Measurements from ENCODE around the gene PCBP1. TPM values are rescaled to one million over a fixed set of nuclear protein-coding genes. Genes with fewer than 3 reads are reported as not detected.

PCBP1 gene
- total RNA-seq (100 to 1,000 TPM; 233 to 259 (median 239) TPM), polyA plus RNA-seq (280 TPM)
- long read RNA-seq, donor 1, transcript PCBP1-201 (1 exons, 1,750 nt) = major isoform, 578 of 578 reads
- long read RNA-seq, donor 1, partial matches to known transcripts = 0 of 578 reads
- long read RNA-seq, donor 1, other reads (novel, unspliced or antisense) = 0 of 578 reads
- long read RNA-seq, donor 2, transcript PCBP1-201 (1 exons, 1,750 nt) = major isoform, 181 of 181 reads
- long read RNA-seq, donor 2, partial matches to known transcripts = 0 of 181 reads
- long read RNA-seq, donor 2, other reads (novel, unspliced or antisense) = 0 of 181 reads
- long read RNA-seq, donor 3, transcript PCBP1-201 (1 exons, 1,750 nt) = major isoform, 268 of 268 reads
- long read RNA-seq, donor 3, partial matches to known transcripts = 0 of 268 reads
- long read RNA-seq, donor 3, other reads (novel, unspliced or antisense) = 0 of 268 reads
- long read RNA-seq, donor 4, transcript PCBP1-201 (1 exons, 1,750 nt) = major isoform, 226 of 226 reads
- long read RNA-seq, donor 4, partial matches to known transcripts = 0 of 226 reads
- long read RNA-seq, donor 4, other reads (novel, unspliced or antisense) = 0 of 226 reads

GRCh38 chr2:70086838-70087701, at the start of gene PCBP1:
PCBP1 (plus strand) TSS chr2:70087477; CDS start chr2:70087744, 267 bp downstream.
- peak within 1 kb of the TSS; percentile 67 for H3K4me3 ChIP-seq (ENCODE audit: low read length)
- H3K9me3 ChIP-seq (ENCODE audit: control insufficient read depth, low read length) = no peaks in the 10 kb centered on the region
- under 1% methylated on average over 93 of the region's 94 CpGs for WGBS
- H3K27me3 ChIP-seq (ENCODE audit: control insufficient read depth, insufficient read depth) = no peaks in the 10 kb centered on the region
- intact Hi-C loops (cut with DNase I) = loop anchor here in 3 of 4 donors (2.0 to 10.0 kb wide), 5 partner anchors 35 to 175 kb away; partner anchors contain the start of gene MXD1 (in 1 of the 3)
- peak; percentile 88 to 89 for ATAC-seq
- peaks cover 6% of the 10 kb centered on the region for H3K4me1 ChIP-seq (ENCODE audit: control insufficient read depth, insufficient read depth, low read length)
- H3K27ac ChIP-seq (ENCODE audit: low read length) = peak within 1 kb of the TSS; percentile 99
- peak; percentile 96 to 99 (median 99) for DNase-seq

GRCh38 chr2:70039366-70039765, 47.9 kb upstream of the PCBP1 start:
- DNase-seq (no peak), ATAC-seq (no peak)
- WGBS = 74% methylated on average over 2 of the region's 2 CpGs
- Histone ChIP-seq H3K27ac (ENCODE audit: low read length) (no peak overlapping the region), H3K9me3 (ENCODE audit: control insufficient read depth, low read length) (no peaks in the 10 kb centered on the region), H3K4me1 (ENCODE audit: control insufficient read depth, insufficient read depth, low read length) (peaks cover 5% of the 10 kb centered on the region), H3K27me3 (ENCODE audit: control insufficient read depth, insufficient read depth) (no peaks in the 10 kb centered on the region), H3K4me3 (ENCODE audit: low read length) (no peak overlapping the region)
- intact Hi-C loops (cut with DNase I) = no loop called here

- WGBS = 71% methylated on average over 3 of the region's 3 CpGs
- H3K4me1 ChIP-seq (ENCODE audit: control insufficient read depth, insufficient read depth, low read length) = peaks cover 2% of the 10 kb centered on the region
- DNase-seq (no peak), ATAC-seq (no peak)
- H3K27ac ChIP-seq (ENCODE audit: low read length) = no peak overlapping the region
- no peaks in the 10 kb centered on the region for H3K27me3 ChIP-seq (ENCODE audit: control insufficient read depth, insufficient read depth)
- H3K9me3 ChIP-seq (ENCODE audit: control insufficient read depth, low read length) = no peaks in the 10 kb centered on the region
- intact Hi-C loops (cut with DNase I) = no loop called here
- H3K4me3 ChIP-seq (ENCODE audit: low read length) = no peak overlapping the region
Measured at GRCh38 chr2:70041663-70042062, 45.6 kb upstream of the PCBP1 start.

- no peaks in the 10 kb centered on the region for H3K27me3 ChIP-seq (ENCODE audit: control insufficient read depth, insufficient read depth)
- no peak overlapping the region for H3K4me3 ChIP-seq (ENCODE audit: low read length)
- 97% methylated on average over 2 of the region's 2 CpGs for WGBS
- no peak overlapping the region for H3K27ac ChIP-seq (ENCODE audit: low read length)
- H3K9me3 ChIP-seq (ENCODE audit: control insufficient read depth, low read length) = no peaks in the 10 kb centered on the region
- intact Hi-C loops (cut with DNase I) = no loop called here
- ATAC-seq (no peak), DNase-seq (no peak)
- peaks cover 2% of the 10 kb centered on the region for H3K4me1 ChIP-seq (ENCODE audit: control insufficient read depth, insufficient read depth, low read length)
Measured at GRCh38 chr2:70042246-70042645, 45.0 kb upstream of the PCBP1 start.

- Histone ChIP-seq H3K4me1 (ENCODE audit: control insufficient read depth, insufficient read depth, low read length) (peaks cover 2% of the 10 kb centered on the region), H3K4me3 (ENCODE audit: low read length) (no peak overlapping the region), H3K9me3 (ENCODE audit: control insufficient read depth, low read length) (no peaks in the 10 kb centered on the region), H3K27ac (ENCODE audit: low read length) (no peak overlapping the region), H3K27me3 (ENCODE audit: control insufficient read depth, insufficient read depth) (no peaks in the 10 kb centered on the region)
- DNase-seq (peak in 2 of 3 donors; percentile 22 to 67), ATAC-seq (peak; percentile 17 to 41)
- intact Hi-C loops (cut with DNase I) = no loop called here
- WGBS = 85% methylated on average over 9 of the region's 9 CpGs
Measured at GRCh38 chr2:70043252-70043875, 43.9 kb upstream of the PCBP1 start.

GRCh38 chr2:70044290-70045040, 42.8 kb upstream of the PCBP1 start:
- WGBS = 90% methylated on average over 15 of the region's 15 CpGs
- Histone ChIP-seq H3K27me3 (ENCODE audit: control insufficient read depth, insufficient read depth) (no peaks in the 10 kb centered on the region), H3K27ac (ENCODE audit: low read length) (no peak overlapping the region), H3K9me3 (ENCODE audit: control insufficient read depth, low read length) (no peaks in the 10 kb centered on the region), H3K4me3 (ENCODE audit: low read length) (no peak overlapping the region), H3K4me1 (ENCODE audit: control insufficient read depth, insufficient read depth, low read length) (peaks cover 2% of the 10 kb centered on the region)
- intact Hi-C loops (cut with DNase I) = no loop called here
- no peak for DNase-seq
- no peak for ATAC-seq

GRCh38 chr2:70045405-70045804, 41.9 kb upstream of the PCBP1 start:
- peak overlapping the region; percentile 40 for H3K27ac ChIP-seq (ENCODE audit: low read length)
- H3K4me3 ChIP-seq (ENCODE audit: low read length) = no peak overlapping the region
- WGBS = 86% methylated on average over 6 of the region's 6 CpGs
- no peak for ATAC-seq
- peaks cover 2% of the 10 kb centered on the region for H3K4me1 ChIP-seq (ENCODE audit: control insufficient read depth, insufficient read depth, low read length)
- intact Hi-C loops (cut with DNase I) = no loop called here
- no peaks in the 10 kb centered on the region for H3K9me3 ChIP-seq (ENCODE audit: control insufficient read depth, low read length)
- DNase-seq = no peak
- no peaks in the 10 kb centered on the region for H3K27me3 ChIP-seq (ENCODE audit: control insufficient read depth, insufficient read depth)

GRCh38 chr2:70045932-70046331, 41.3 kb upstream of the PCBP1 start:
- DNase-seq (no peak), ATAC-seq (peak; percentile 78 to 82)
- Histone ChIP-seq H3K4me1 (ENCODE audit: control insufficient read depth, insufficient read depth, low read length) (peaks cover 2% of the 10 kb centered on the region), H3K4me3 (ENCODE audit: low read length) (no peak overlapping the region), H3K27me3 (ENCODE audit: control insufficient read depth, insufficient read depth) (no peaks in the 10 kb centered on the region), H3K27ac (ENCODE audit: low read length) (peak overlapping the region; percentile 40), H3K9me3 (ENCODE audit: control insufficient read depth, low read length) (no peaks in the 10 kb centered on the region)
- intact Hi-C loops (cut with DNase I) = no loop called here
- 56% methylated on average over 2 of the region's 2 CpGs for WGBS

- ATAC-seq (no peak), DNase-seq (no peak)
- H3K27ac ChIP-seq (ENCODE audit: low read length) = peak overlapping the region; percentile 40
- H3K27me3 ChIP-seq (ENCODE audit: control insufficient read depth, insufficient read depth) = no peaks in the 10 kb centered on the region
- intact Hi-C loops (cut with DNase I) = no loop called here
- H3K4me3 ChIP-seq (ENCODE audit: low read length) = no peak overlapping the region
- peaks cover 2% of the 10 kb centered on the region for H3K4me1 ChIP-seq (ENCODE audit: control insufficient read depth, insufficient read depth, low read length)
- no peaks in the 10 kb centered on the region for H3K9me3 ChIP-seq (ENCODE audit: control insufficient read depth, low read length)
- WGBS = 31% methylated on average over 2 of the region's 2 CpGs
Measured at GRCh38 chr2:70046534-70046933, 40.7 kb upstream of the PCBP1 start.

GRCh38 chr2:70047451-70047850, 39.8 kb upstream of the PCBP1 start:
- Histone ChIP-seq H3K9me3 (ENCODE audit: control insufficient read depth, low read length) (no peaks in the 10 kb centered on the region), H3K4me3 (ENCODE audit: low read length) (no peak overlapping the region), H3K27me3 (ENCODE audit: control insufficient read depth, insufficient read depth) (no peaks in the 10 kb centered on the region), H3K27ac (ENCODE audit: low read length) (peak overlapping the region; percentile 51), H3K4me1 (ENCODE audit: control insufficient read depth, insufficient read depth, low read length) (peaks cover 2% of the 10 kb centered on the region)
- intact Hi-C loops (cut with DNase I) = no loop called here
- no peak for ATAC-seq
- 82% methylated on average over 5 of the region's 5 CpGs for WGBS
- DNase-seq = no peak

Data from right cardiac atrium (tissue), 5 donors.